ENCODE data around the gene SLC19A1.

Gene SLC19A1

GRCh38 chr21:45558044-45558721 lies 15.9 kb upstream of the SLC19A1 start:
- no peak for DNase-seq (ENCODE audit: low read depth in 2 of 2)

- DNase-seq (ENCODE audit: low read depth in 2 of 2) = no peak
Observed at GRCh38 chr21:45557616-45558043, 15.4 kb upstream of the SLC19A1 start.

- no peak for DNase-seq (ENCODE audit: low read depth in 2 of 2)
Observed at GRCh38 chr21:45556645-45557615, 14.7 kb upstream of the SLC19A1 start.

GRCh38 chr21:45556302-45556644 lies 14.0 kb upstream of the SLC19A1 start:
- DNase-seq (ENCODE audit: low read depth in 2 of 2) = no peak

GRCh38 chr21:45555557-45556301 lies 13.5 kb upstream of the SLC19A1 start:
- peak in 1 of 2 experiments; percentile 50 for DNase-seq (ENCODE audit: low read depth in 2 of 2)

- DNase-seq (ENCODE audit: low read depth in 2 of 2) = no peak
Observed at GRCh38 chr21:45555251-45555556, 13.0 kb upstream of the SLC19A1 start.

GRCh38 chr21:45554477-45555175 lies 12.4 kb upstream of the SLC19A1 start:
- DNase-seq (ENCODE audit: low read depth in 2 of 2) = peak; percentile 77 to 85

GRCh38 chr21:45552696-45553391 lies 10.6 kb upstream of the SLC19A1 start:
- DNase-seq (ENCODE audit: low read depth in 2 of 2) = no peak

- DNase-seq (ENCODE audit: low read depth in 2 of 2) = no peak
Observed at GRCh38 chr21:45551783-45552695, 9.8 kb upstream of the SLC19A1 start.

GRCh38 chr21:45551316-45551715 lies 9.1 kb upstream of the SLC19A1 start:
- peak in 1 of 2 experiments; percentile 17 for DNase-seq (ENCODE audit: low read depth in 2 of 2)

- peak in 1 of 2 experiments; percentile 62 for DNase-seq (ENCODE audit: low read depth in 2 of 2)
Observed at GRCh38 chr21:45550522-45551210, 8.4 kb upstream of the SLC19A1 start.

- no peak for DNase-seq (ENCODE audit: low read depth in 2 of 2)
Observed at GRCh38 chr21:45549626-45550463, 7.6 kb upstream of the SLC19A1 start.

GRCh38 chr21:45548711-45549491 lies 6.7 kb upstream of the SLC19A1 start:
- no peak for DNase-seq (ENCODE audit: low read depth in 2 of 2)

GRCh38 chr21:45547545-45547900 lies 5.3 kb upstream of the SLC19A1 start:
- no peak for DNase-seq (ENCODE audit: low read depth in 2 of 2)

- DNase-seq (ENCODE audit: low read depth in 2 of 2) = no peak
Observed at GRCh38 chr21:45546636-45547544, 4.7 kb upstream of the SLC19A1 start.

GRCh38 chr21:45545691-45546531 lies 3.7 kb upstream of the SLC19A1 start:
- DNase-seq (ENCODE audit: low read depth in 2 of 2) = no peak
